CD14-positive monocyte (primary cell): ENCODE results near the gene LFNG. TPM values are rescaled to one million over a fixed set of nuclear protein-coding genes. Genes with fewer than 3 reads are reported as not detected.
A peak's percentile ranks its signal among the peaks of the same experiment; 100 is the strongest.

ENCODE experiments used
- DNase-seq, 3 donors: peaks; one replicate each; pipeline ENCODE4 v3.0.0-alpha.2; 2011 to 2022
- H2AFZ ChIP-seq: 2 replicates; pipeline ENCODE4 v1.6.0; 2012; ENCODE audit warnings: mild to moderate bottlenecking, low read depth, low read length, inconsistent platforms; ENCODE audit not compliant: insufficient read depth, poor library complexity, severe bottlenecking
- H3K27ac ChIP-seq, 2 donors: 1 replicate in 1 of 2; 2 replicates in 1 of 2; pipeline ENCODE4 v1.5.1; 2012 to 2013; ENCODE audit warnings: low read length in 2 of 2, control low read depth in 1 of 2, inconsistent platforms in 1 of 2, low read depth in 1 of 2, mild to moderate bottlenecking in 1 of 2
- H3K27me3 ChIP-seq, 2 donors: one replicate each; pipeline versions ENCODE4 v1.6.0 to v1.6.1; 2011 to 2013; ENCODE audit warnings: low read length in 2 of 2; ENCODE audit not compliant: control insufficient read depth in 2 of 2, insufficient read depth in 2 of 2
- H3K36me3 ChIP-seq, 2 donors: replicated peaks in 1 of 2; 1 replicate in 1 of 2; 2 replicates in 1 of 2; pipeline versions ENCODE4 v1.5.1 to v1.6.1; 2012 to 2013; ENCODE audit warnings: low read length in 2 of 2, control low read depth in 1 of 2, inconsistent platforms in 1 of 2, mild to moderate bottlenecking in 1 of 2; ENCODE audit not compliant: insufficient read depth in 2 of 2, control insufficient read depth in 1 of 2
- H3K4me1 ChIP-seq, 2 donors: 1 replicate in 1 of 2; 2 replicates in 1 of 2; pipeline versions ENCODE4 v1.5.1 to v1.6.1; 2012 to 2013; ENCODE audit warnings: low read length in 2 of 2, control low read depth in 1 of 2, inconsistent platforms in 1 of 2, mild to moderate bottlenecking in 1 of 2, moderate library complexity in 1 of 2; ENCODE audit not compliant: insufficient read depth in 2 of 2, control insufficient read depth in 1 of 2
- H3K4me2 ChIP-seq: replicated peaks from 2 replicates; pipeline ENCODE3; 2012; ENCODE audit warnings: low read length, moderate library complexity, mild to moderate bottlenecking; ENCODE audit not compliant: poor library complexity, severe bottlenecking; ENCODE audit errors: extremely low read depth
- H3K4me3 ChIP-seq, 3 experiments: fragments of 200-600 bp in 1 of 3; sonication (generic) in 1 of 3; replicated peaks in 1 of 3; 1 replicate in 2 of 3; 2 replicates in 1 of 3; pipeline ENCODE4 v1.5.1; 2011 to 2013; ENCODE audit warnings: low read length in 3 of 3, mild to moderate bottlenecking in 3 of 3, control low read depth in 2 of 3, low read depth in 2 of 3, inconsistent platforms in 1 of 3, moderate library complexity in 1 of 3
- H3K79me2 ChIP-seq: 2 replicates; pipeline ENCODE4 v1.6.0; 2012; ENCODE audit warnings: mild to moderate bottlenecking, control low read depth, inconsistent platforms, low read length, moderate library complexity; ENCODE audit not compliant: insufficient read depth
- H3K9ac ChIP-seq: 2 replicates; pipeline ENCODE4 v1.6.0; 2017; ENCODE audit warnings: low read length, mild to moderate bottlenecking; ENCODE audit not compliant: insufficient read depth, poor library complexity, severe bottlenecking
- H3K9me3 ChIP-seq, 2 donors: replicated peaks in 1 of 2; 1 replicate in 1 of 2; 2 replicates in 1 of 2; pipeline versions ENCODE4 v1.5.1 to v1.6.1; 2012 to 2013; ENCODE audit warnings: low read length in 2 of 2, control low read depth in 1 of 2; ENCODE audit not compliant: control insufficient read depth in 1 of 2, insufficient read depth in 1 of 2
- H4K20me1 ChIP-seq: 2 replicates; pipeline ENCODE4 v1.6.0; 2012; ENCODE audit warnings: mild to moderate bottlenecking, low read length, control low read depth, moderate library complexity; ENCODE audit not compliant: insufficient read depth
- H3K27ac Mint-ChIP-seq, 7 donors: one replicate each; pipeline ENCODE4 v1.8.0; 2020; ENCODE audit warnings: mild to moderate bottlenecking in 7 of 7, mixed read lengths in 7 of 7, moderate library complexity in 6 of 7, inconsistent platforms in 2 of 7
- H3K27me3 Mint-ChIP-seq, 3 donors: one replicate each; pipeline ENCODE4 v1.8.0; 2021 to 2022; ENCODE audit warnings: low read depth in 3 of 3, mild to moderate bottlenecking in 3 of 3, mixed read lengths in 3 of 3, moderate library complexity in 3 of 3, inconsistent platforms in 1 of 3
- H3K36me3 Mint-ChIP-seq, 2 donors: one replicate each; pipeline ENCODE4 v1.8.0; 2020; ENCODE audit warnings: mixed read lengths in 2 of 2, inconsistent platforms in 1 of 2, mild to moderate bottlenecking in 1 of 2
- H3K4me1 Mint-ChIP-seq: one replicate; pipeline ENCODE4 v1.8.0; 2020; ENCODE audit warnings: mild to moderate bottlenecking, mixed read lengths
- H3K4me3 Mint-ChIP-seq, 2 donors: one replicate each; pipeline ENCODE4 v1.8.0; 2020; ENCODE audit warnings: mild to moderate bottlenecking in 2 of 2, mixed read lengths in 2 of 2, moderate library complexity in 1 of 2
- H3K9me3 Mint-ChIP-seq, 7 donors: one replicate each; pipeline ENCODE4 v1.8.0; 2020 to 2022; ENCODE audit warnings: mixed read lengths in 7 of 7, mild to moderate bottlenecking in 6 of 7, moderate library complexity in 6 of 7, inconsistent platforms in 2 of 7
- WGBS: methylation state at CpG from one replicate; pipeline ENCODE4 v1.1.5; 2013; ENCODE audit warnings: missing lambda C conversion rate; ENCODE audit not compliant: insufficient coverage; 5-methylcytosine and 5-hydroxymethylcytosine counted together
- intact Hi-C, 2 donors: fragments of 100-400 bp; cut with micrococcal nuclease; formaldehyde crosslinking; loops; one replicate each; pipeline versions ENCODE4 v1.15.0 to v1.15.1; 2023
- polyA plus RNA-seq, 3 donors: library from polyadenylated mRNA; depleted of rRNA in 1 of 3; unstranded in 2 of 3; stranded (reverse) in 1 of 3; fragments of 300-500 nt in 2 of 3; fragments of >200 nt in 1 of 3; fragmentation: Illumina TruSeq in 2 of 3; gene quantifications; 1 replicate in 2 of 3; 2 replicates in 1 of 3; pipeline ENCODE4 v1.2.3, GENCODE V29; 2012 to 2021
- TF ChIP-seq, protein P1 (sequence below): fragments of 200-600 bp; IDR thresholded peaks from one replicate; pipeline ENCODE4 v1.8.0; 2022; ENCODE audit warnings: antibody characterized with exemption, mild to moderate bottlenecking

LFNG gene
- polyA plus RNA-seq, 3 donors = 1.9 to 121 (median 2.2) TPM

DNA sequence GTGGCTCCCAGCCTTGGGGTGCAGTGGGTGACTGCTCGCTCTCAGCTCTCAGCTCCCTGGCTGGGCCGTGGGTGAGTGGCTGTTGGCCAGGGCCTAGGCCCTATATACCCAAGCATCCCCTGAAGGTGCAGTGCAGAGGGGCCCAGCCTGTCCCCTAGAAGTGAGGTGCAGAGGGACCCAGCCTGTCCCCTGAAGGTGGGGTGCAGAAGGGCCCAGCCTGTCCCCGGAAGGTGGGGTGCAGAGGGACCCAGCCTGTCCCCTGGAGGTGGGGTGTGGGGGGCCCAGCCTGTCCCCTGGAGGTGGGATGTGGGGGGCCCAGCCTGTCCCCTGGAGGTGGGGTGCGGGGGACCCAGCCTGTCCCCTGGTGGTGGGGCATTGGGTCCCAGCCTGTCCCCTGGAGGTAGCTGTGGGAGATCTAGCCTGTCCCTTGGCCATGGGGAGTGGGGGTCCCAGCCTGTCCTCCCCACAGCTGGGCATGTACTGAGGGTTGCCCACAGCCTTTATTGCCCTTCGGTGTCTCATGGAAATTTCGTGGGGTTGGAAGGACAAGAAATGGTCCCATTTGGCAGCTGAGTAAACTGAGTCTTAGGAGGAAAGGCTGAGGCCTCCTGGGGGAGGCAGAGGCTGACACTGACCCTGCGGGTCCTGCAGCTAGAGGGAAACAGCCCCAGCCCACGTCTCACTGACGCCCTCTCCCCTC lies 17.5 kb upstream of the LFNG start:
- Mint-ChIP-seq H3K27me3 (peaks cover 16 to 25% (median 20%) of the 10 kb centered on the region in 3 donors), H3K4me1 (no peaks in the 10 kb centered on the region), H3K36me3 (no peaks in the 10 kb centered on the region), H3K9me3 (peaks cover 0 to 3% (median 0%) of the 10 kb centered on the region in 7 donors), H3K4me3 (no peak overlapping the region), H3K27ac (peak overlapping the region in 1 of 7 donors; percentile 46)
- TF ChIP-seq, protein P1, sequence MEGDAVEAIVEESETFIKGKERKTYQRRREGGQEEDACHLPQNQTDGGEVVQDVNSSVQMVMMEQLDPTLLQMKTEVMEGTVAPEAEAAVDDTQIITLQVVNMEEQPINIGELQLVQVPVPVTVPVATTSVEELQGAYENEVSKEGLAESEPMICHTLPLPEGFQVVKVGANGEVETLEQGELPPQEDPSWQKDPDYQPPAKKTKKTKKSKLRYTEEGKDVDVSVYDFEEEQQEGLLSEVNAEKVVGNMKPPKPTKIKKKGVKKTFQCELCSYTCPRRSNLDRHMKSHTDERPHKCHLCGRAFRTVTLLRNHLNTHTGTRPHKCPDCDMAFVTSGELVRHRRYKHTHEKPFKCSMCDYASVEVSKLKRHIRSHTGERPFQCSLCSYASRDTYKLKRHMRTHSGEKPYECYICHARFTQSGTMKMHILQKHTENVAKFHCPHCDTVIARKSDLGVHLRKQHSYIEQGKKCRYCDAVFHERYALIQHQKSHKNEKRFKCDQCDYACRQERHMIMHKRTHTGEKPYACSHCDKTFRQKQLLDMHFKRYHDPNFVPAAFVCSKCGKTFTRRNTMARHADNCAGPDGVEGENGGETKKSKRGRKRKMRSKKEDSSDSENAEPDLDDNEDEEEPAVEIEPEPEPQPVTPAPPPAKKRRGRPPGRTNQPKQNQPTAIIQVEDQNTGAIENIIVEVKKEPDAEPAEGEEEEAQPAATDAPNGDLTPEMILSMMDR = no peak
- H3K27me3 ChIP-seq = peaks cover 0 to 16% of the 10 kb centered on the region in 2 donors
- no peak overlapping the region for H2AFZ ChIP-seq
- H4K20me1 ChIP-seq = no peaks in the 10 kb centered on the region
- H3K9me3 ChIP-seq = no peaks in the 10 kb centered on the region
- H3K4me2 ChIP-seq = no peak overlapping the region
- DNase-seq = no peak
- peaks cover 0 to 3% of the 10 kb centered on the region in 2 donors for H3K4me1 ChIP-seq
- WGBS = 90% methylated on average over 6 of the region's 9 CpGs
- intact Hi-C loops = no loop called here
- H3K9ac ChIP-seq = no peak overlapping the region
- H3K36me3 ChIP-seq = no peaks in the 10 kb centered on the region
- H3K79me2 ChIP-seq = no peaks in the 10 kb centered on the region
- H3K27ac ChIP-seq = no peak overlapping the region
- H3K4me3 ChIP-seq = no peak overlapping the region

- peaks cover 0 to 11% of the 10 kb centered on the region in 2 donors for H3K27me3 ChIP-seq
- no peak overlapping the region for H2AFZ ChIP-seq
- Mint-ChIP-seq H3K9me3 (peaks cover 0 to 3% (median 0%) of the 10 kb centered on the region in 7 donors), H3K4me3 (no peak overlapping the region), H3K4me1 (peaks cover 2% of the 10 kb centered on the region), H3K27ac (no peak overlapping the region), H3K36me3 (no peaks in the 10 kb centered on the region), H3K27me3 (peaks cover 13 to 20% (median 18%) of the 10 kb centered on the region in 3 donors)
- H3K4me2 ChIP-seq = no peak overlapping the region
- intact Hi-C loops = no loop called here
- no peak overlapping the region for H3K9ac ChIP-seq
- no peaks in the 10 kb centered on the region for H3K36me3 ChIP-seq
- H3K4me1 ChIP-seq = peaks cover 2 to 5% of the 10 kb centered on the region in 2 donors
- no peaks in the 10 kb centered on the region for H3K9me3 ChIP-seq
- H3K27ac ChIP-seq = no peak overlapping the region
- no peak overlapping the region for H3K4me3 ChIP-seq
- TF ChIP-seq, protein P1 = no peak
- WGBS = 100% methylated on average over 5 of the region's 13 CpGs
- no peak for DNase-seq
- H4K20me1 ChIP-seq = no peaks in the 10 kb centered on the region
- H3K79me2 ChIP-seq = no peaks in the 10 kb centered on the region
Observed at GRCh38 chr7:2502647-2502966, 17.0 kb upstream of the LFNG start.
